ENCODE measurements around the gene CDH18.

CDH18 gene

GRCh38 chr5:19927170-19927569 lies 60.8 kb downstream of the CDH18 start:
- DNase-seq, result no peak

- no peak for DNase-seq
Observed at GRCh38 chr5:19923742-19924141, 64.3 kb downstream of the CDH18 start.

- no peak for DNase-seq
Observed at GRCh38 chr5:19920761-19921160, 67.2 kb downstream of the CDH18 start.

- DNase-seq, result no peak
Observed at GRCh38 chr5:19918780-19919179, 69.2 kb downstream of the CDH18 start.

- no peak for DNase-seq
Observed at GRCh38 chr5:19917588-19918122, 70.3 kb downstream of the CDH18 start.

GRCh38 chr5:19910136-19910535 lies 77.9 kb downstream of the CDH18 start:
- no peak for DNase-seq

- DNase-seq, result no peak
Observed at GRCh38 chr5:19904766-19905165, 83.2 kb downstream of the CDH18 start.

GRCh38 chr5:19903611-19904010 lies 84.4 kb downstream of the CDH18 start:
- DNase-seq, result no peak

GRCh38 chr5:19902316-19902934 lies 85.6 kb downstream of the CDH18 start:
- no peak for DNase-seq

- no peak for DNase-seq
Observed at GRCh38 chr5:19900269-19900668, 87.7 kb downstream of the CDH18 start.

- no peak for DNase-seq
Observed at GRCh38 chr5:19891658-19892057, 96.3 kb downstream of the CDH18 start.

GRCh38 chr5:19886123-19886917 lies 101.7 kb downstream of the CDH18 start:
- DNase-seq, result no peak

GRCh38 chr5:19885040-19885824 lies 102.8 kb downstream of the CDH18 start:
- DNase-seq, result no peak

- DNase-seq, result no peak
Observed at GRCh38 chr5:19880859-19881436, 107.1 kb downstream of the CDH18 start.

GRCh38 chr5:19880458-19880857 lies 107.5 kb downstream of the CDH18 start:
- no peak for DNase-seq

- DNase-seq, result no peak
Observed at GRCh38 chr5:19874811-19875210, 113.2 kb downstream of the CDH18 start.

- DNase-seq, result no peak
Observed at GRCh38 chr5:19866090-19866450, 121.9 kb downstream of the CDH18 start.

- no peak for DNase-seq
Observed at GRCh38 chr5:19865336-19866089, 122.5 kb downstream of the CDH18 start.

- no peak for DNase-seq
Observed at GRCh38 chr5:19862711-19863110, 125.3 kb downstream of the CDH18 start.

- DNase-seq, result no peak
Observed at GRCh38 chr5:19859020-19859419, 129.0 kb downstream of the CDH18 start.

GRCh38 chr5:19855931-19856330 lies 132.1 kb downstream of the CDH18 start:
- no peak for DNase-seq

- DNase-seq, result no peak
Observed at GRCh38 chr5:19855453-19855852, 132.5 kb downstream of the CDH18 start.
